HEK293T (cell line): ENCODE data around the gene OR52B2.

ENCODE experiments used
- BHLHE40 ChIP-seq: fragments of 450-650 bp; IDR thresholded peaks from 2 replicates; pipeline ENCODE4 v1.6.1; 2016; ENCODE audit warnings: mild to moderate bottlenecking, moderate library complexity, borderline replicate concordance
- CTBP1 ChIP-seq: fragments of 450-650 bp; IDR thresholded peaks from 2 replicates; pipeline ENCODE4 v1.6.1; 2016; ENCODE audit warnings: borderline replicate concordance
- ELF4 ChIP-seq: fragments of 450-650 bp; IDR thresholded peaks from 2 replicates; pipeline ENCODE4 v1.6.1; 2017; ENCODE audit warnings: antibody characterized with exemption
- FOXA1 ChIP-seq: fragments of 450-650 bp; IDR thresholded peaks from 2 replicates; pipeline ENCODE4 v1.6.1; 2016; ENCODE audit warnings: mild to moderate bottlenecking
- FOXM1 ChIP-seq: fragments of 450-650 bp; IDR thresholded peaks from 2 replicates; pipeline ENCODE4 v1.6.1; 2017; ENCODE audit warnings: mild to moderate bottlenecking, borderline replicate concordance
- HDGF ChIP-seq: fragments of 450-650 bp; IDR thresholded peaks from 2 replicates; pipeline ENCODE4 v1.6.1; 2017; ENCODE audit warnings: antibody characterized with exemption, borderline replicate concordance
- LEF1 ChIP-seq: fragments of 450-650 bp; IDR thresholded peaks from 2 replicates; pipeline ENCODE4 v1.6.1; 2017; ENCODE audit warnings: mild to moderate bottlenecking, borderline replicate concordance
- NFRKB ChIP-seq: fragments of 450-650 bp; IDR thresholded peaks from 2 replicates; pipeline ENCODE4 v1.6.1; 2016; ENCODE audit warnings: mild to moderate bottlenecking, moderate library complexity
- PKNOX1 ChIP-seq: fragments of 450-650 bp; IDR thresholded peaks from 2 replicates; pipeline ENCODE4 v1.6.1; 2016
- SP1 ChIP-seq: fragments of 450-650 bp; IDR thresholded peaks from 2 replicates; pipeline ENCODE4 v1.6.1; 2017
- SUZ12 ChIP-seq: fragments of 450-650 bp; IDR thresholded peaks from 2 replicates; pipeline ENCODE4 v1.6.1; 2016; ENCODE audit warnings: mild to moderate bottlenecking
- TARDBP ChIP-seq: fragments of 450-650 bp; IDR thresholded peaks from 2 replicates; pipeline ENCODE4 v1.6.1; 2016

GRCh38 chr11:6203327-6203726, 33.2 kb upstream of the OR52B2 start:
- TF ChIP-seq FOXM1 (no peak), SUZ12 (no peak), LEF1 (no peak), BHLHE40 (no peak), SP1 (no peak), HDGF (no peak), FOXA1 (no peak), PKNOX1 (no peak), ELF4 (no peak), NFRKB (no peak), CTBP1 (no peak), TARDBP (no peak)
